ENCODE measurements around the gene ZNF697.
"Not testable (repeated sequence)": the region's sequence is repeated elsewhere in the genome, so short reads cannot be mapped to it uniquely, and the experiment has no call there.

Gene ZNF697

GRCh38 chr1:119615100-119615499 lies 33.0 kb downstream of the ZNF697 start:
- not testable (repeated sequence) for H4K8ac ChIP-seq (ENCODE audit: low read length); DNase-seq
- 93% methylated on average over 6 of the region's 7 CpGs for WGBS

GRCh38 chr1:119613769-119614720 lies 34.0 kb downstream of the ZNF697 start:
- no peak overlapping the region for H3K27ac ChIP-seq (ENCODE audit: low read length, poor library complexity, severe bottlenecking)
- H2AFZ ChIP-seq (ENCODE audit: low read depth, low read length): no peak overlapping the region
- no peak overlapping the region for H2BK5ac ChIP-seq (ENCODE audit: low read depth, low read length, poor library complexity, severe bottlenecking)
- peaks cover 14% of the 10 kb centered on the region for H3K4me1 ChIP-seq (ENCODE audit: control insufficient read depth, insufficient read depth, low read depth, low read length)
- H3K4me3 ChIP-seq (ENCODE audit: insufficient read depth in 1 of 2, low read depth in 1 of 2, low read length in 2 of 2): no peak overlapping the region
- H2BK120ac ChIP-seq (ENCODE audit: low read depth, low read length): no peak overlapping the region
- no peak overlapping the region for H2BK12ac ChIP-seq (ENCODE audit: low read length in 2 of 2)
- no peak overlapping the region for H3K9ac ChIP-seq (ENCODE audit: low read length)
- no peak overlapping the region for H3K4ac ChIP-seq (ENCODE audit: low read depth in 1 of 2, low read length in 2 of 2)
- H2BK15ac ChIP-seq (ENCODE audit: low read depth, poor library complexity, severe bottlenecking): no peak overlapping the region
- H3K14ac ChIP-seq (ENCODE audit: low read length in 2 of 2): no peak overlapping the region
- peaks cover 1% of the 10 kb centered on the region for H3K79me1 ChIP-seq (replicated peaks; ENCODE audit: low read length, poor library complexity, severe bottlenecking)
- WGBS: 46% methylated on average over 9 of the region's 9 CpGs
- H3K18ac ChIP-seq (ENCODE audit: low read depth in 1 of 2, low read length in 2 of 2): no peak overlapping the region
- H3K36me3 ChIP-seq (ENCODE audit: control insufficient read depth in 1 of 2, insufficient read depth in 2 of 2, low read depth in 1 of 2, low read length in 2 of 2): peaks cover 0 to 1% of the 10 kb centered on the region in 2 experiments
- no peak overlapping the region for H4K8ac ChIP-seq (ENCODE audit: low read length)
- H3K27me3 ChIP-seq (ENCODE audit: control insufficient read depth in 1 of 2, insufficient read depth in 1 of 2, low read length in 2 of 2): peaks cover 6 to 7% of the 10 kb centered on the region in 2 experiments
- H3K9me3 ChIP-seq (ENCODE audit: control insufficient read depth, low read length): no peaks in the 10 kb centered on the region
- H4K91ac ChIP-seq (ENCODE audit: low read length): no peak overlapping the region
- H3K23ac ChIP-seq (ENCODE audit: low read length in 2 of 2): no peak overlapping the region
- no peak overlapping the region for H2AK5ac ChIP-seq (ENCODE audit: low read length, severe bottlenecking)
- H3K4me2 ChIP-seq (ENCODE audit: low read length, poor library complexity, severe bottlenecking): no peak overlapping the region
- peak; percentile 86 for DNase-seq

More at GRCh38 chr1:119615100-119615499, 33.0 kb downstream of the ZNF697 start:
- not testable (repeated sequence) for H2BK5ac ChIP-seq (ENCODE audit: low read depth, low read length, poor library complexity, severe bottlenecking); H3K23ac ChIP-seq (ENCODE audit: low read length in 2 of 2); H4K91ac ChIP-seq (ENCODE audit: low read length); H3K14ac ChIP-seq (ENCODE audit: low read length in 2 of 2); H2BK120ac ChIP-seq (ENCODE audit: low read depth, low read length); H3K27ac ChIP-seq (ENCODE audit: low read length, poor library complexity, severe bottlenecking); H3K4me3 ChIP-seq (ENCODE audit: insufficient read depth in 1 of 2, low read depth in 1 of 2, low read length in 2 of 2); H2AK5ac ChIP-seq (ENCODE audit: low read length, severe bottlenecking); H3K4ac ChIP-seq (ENCODE audit: low read depth in 1 of 2, low read length in 2 of 2); H3K9ac ChIP-seq (ENCODE audit: low read length); H2BK15ac ChIP-seq (ENCODE audit: low read depth, poor library complexity, severe bottlenecking); H3K4me2 ChIP-seq (ENCODE audit: low read length, poor library complexity, severe bottlenecking); H2AFZ ChIP-seq (ENCODE audit: low read depth, low read length); H3K27me3 ChIP-seq (ENCODE audit: control insufficient read depth in 1 of 2, insufficient read depth in 1 of 2, low read length in 2 of 2); H3K18ac ChIP-seq (ENCODE audit: low read depth in 1 of 2, low read length in 2 of 2); H3K79me1 ChIP-seq (replicated peaks; ENCODE audit: low read length, poor library complexity, severe bottlenecking); H2BK12ac ChIP-seq (ENCODE audit: low read length in 2 of 2); H3K9me3 ChIP-seq (ENCODE audit: control insufficient read depth, low read length)
- peaks cover 0 to 10% of the 10 kb centered on the region in 2 experiments for H3K36me3 ChIP-seq (ENCODE audit: control insufficient read depth in 1 of 2, insufficient read depth in 2 of 2, low read depth in 1 of 2, low read length in 2 of 2)
- H3K4me1 ChIP-seq (ENCODE audit: control insufficient read depth, insufficient read depth, low read depth, low read length): peaks cover 14% of the 10 kb centered on the region

DNA sequence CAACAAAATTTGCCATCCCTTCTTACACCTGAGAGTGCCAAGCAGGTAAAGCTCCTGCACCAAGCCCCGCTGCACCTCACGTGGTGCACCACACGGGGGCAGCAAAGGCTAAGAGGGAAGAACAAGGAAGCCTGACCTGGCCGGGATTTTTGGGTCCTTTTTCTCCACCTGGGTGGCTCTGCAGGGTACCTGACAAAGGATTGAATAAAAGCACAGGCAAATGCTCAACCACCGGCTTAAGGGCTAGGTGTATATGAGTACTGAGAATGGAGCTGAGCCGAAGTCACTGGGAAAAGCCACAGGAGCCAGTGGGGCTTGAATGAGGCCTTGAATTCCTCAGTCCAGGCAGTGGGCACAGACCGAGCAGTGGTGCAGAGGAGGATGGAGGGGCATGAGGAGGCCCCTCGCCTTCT lies 36.4 kb downstream of the ZNF697 start:
- Histone ChIP-seq H3K27ac (ENCODE audit: low read length, poor library complexity, severe bottlenecking) (no peak overlapping the region), H4K91ac (ENCODE audit: low read length) (peak overlapping the region; percentile 2), H3K4me1 (ENCODE audit: control insufficient read depth, insufficient read depth, low read depth, low read length) (peaks cover 10% of the 10 kb centered on the region), H3K4me2 (ENCODE audit: low read length, poor library complexity, severe bottlenecking) (no peak overlapping the region), H4K8ac (ENCODE audit: low read length) (peak overlapping the region; percentile 21), H2AK5ac (ENCODE audit: low read length, severe bottlenecking) (peak overlapping the region; percentile 78), H3K9ac (ENCODE audit: low read length) (no peak overlapping the region), H2AFZ (ENCODE audit: low read depth, low read length) (no peak overlapping the region), H3K79me1 (replicated peaks; ENCODE audit: low read length, poor library complexity, severe bottlenecking) (peaks cover 1% of the 10 kb centered on the region), H3K23ac (ENCODE audit: low read length in 2 of 2) (no peak overlapping the region), H3K18ac (ENCODE audit: low read depth in 1 of 2, low read length in 2 of 2) (no peak overlapping the region), H2BK15ac (ENCODE audit: low read depth, poor library complexity, severe bottlenecking) (no peak overlapping the region), H2BK12ac (ENCODE audit: low read length in 2 of 2) (no peak overlapping the region), H3K9me3 (ENCODE audit: control insufficient read depth, low read length) (no peaks in the 10 kb centered on the region), H3K4me3 (ENCODE audit: insufficient read depth in 1 of 2, low read depth in 1 of 2, low read length in 2 of 2) (no peak overlapping the region), H3K14ac (ENCODE audit: low read length in 2 of 2) (no peak overlapping the region), H3K4ac (ENCODE audit: low read depth in 1 of 2, low read length in 2 of 2) (no peak overlapping the region), H3K27me3 (ENCODE audit: control insufficient read depth in 1 of 2, insufficient read depth in 1 of 2, low read length in 2 of 2) (peaks cover 6 to 7% of the 10 kb centered on the region in 2 experiments), H3K36me3 (ENCODE audit: control insufficient read depth in 1 of 2, insufficient read depth in 2 of 2, low read depth in 1 of 2, low read length in 2 of 2) (no peaks in the 10 kb centered on the region), H2BK120ac (ENCODE audit: low read depth, low read length) (no peak overlapping the region), H2BK5ac (ENCODE audit: low read depth, low read length, poor library complexity, severe bottlenecking) (no peak overlapping the region)
- 21% methylated on average over 8 of the region's 8 CpGs for whole genome bisulfite sequencing
- DNase-seq: peak; percentile 43

DNA sequence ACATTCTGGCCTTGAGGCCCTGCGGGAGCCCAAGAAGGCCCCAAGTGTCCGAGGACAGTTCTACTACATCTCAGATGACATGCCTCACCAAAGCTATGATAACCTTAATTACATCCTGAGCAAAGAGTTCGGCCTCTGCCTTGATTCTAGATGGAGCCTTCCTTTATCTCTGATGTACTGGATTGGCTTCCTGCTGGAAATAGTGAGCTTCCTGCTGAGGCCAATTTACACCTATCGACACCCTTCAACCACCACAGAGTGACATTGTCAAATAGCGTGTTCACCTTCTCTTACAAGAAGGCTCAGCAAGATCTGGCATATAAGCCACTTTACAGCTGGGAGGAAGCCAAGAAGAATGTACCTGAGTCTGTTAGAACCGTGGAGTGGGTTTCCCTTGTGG lies 39.2 kb downstream of the ZNF697 start:
- not testable (repeated sequence) for H3K27ac ChIP-seq (ENCODE audit: low read length, poor library complexity, severe bottlenecking); H3K4me1 ChIP-seq (ENCODE audit: control insufficient read depth, insufficient read depth, low read depth, low read length); H3K14ac ChIP-seq (ENCODE audit: low read length in 2 of 2); H2BK120ac ChIP-seq (ENCODE audit: low read depth, low read length); DNase-seq; H3K4ac ChIP-seq (ENCODE audit: low read depth in 1 of 2, low read length in 2 of 2); H2AK5ac ChIP-seq (ENCODE audit: low read length, severe bottlenecking); H2BK12ac ChIP-seq (ENCODE audit: low read length in 2 of 2); H3K36me3 ChIP-seq (ENCODE audit: control insufficient read depth in 1 of 2, insufficient read depth in 2 of 2, low read depth in 1 of 2, low read length in 2 of 2); H3K4me3 ChIP-seq (ENCODE audit: insufficient read depth in 1 of 2, low read depth in 1 of 2, low read length in 2 of 2); H3K4me2 ChIP-seq (ENCODE audit: low read length, poor library complexity, severe bottlenecking); H3K18ac ChIP-seq (ENCODE audit: low read depth in 1 of 2, low read length in 2 of 2); H2BK15ac ChIP-seq (ENCODE audit: low read depth, poor library complexity, severe bottlenecking); H3K9ac ChIP-seq (ENCODE audit: low read length); H3K23ac ChIP-seq (ENCODE audit: low read length in 2 of 2); H2BK5ac ChIP-seq (ENCODE audit: low read depth, low read length, poor library complexity, severe bottlenecking); H2AFZ ChIP-seq (ENCODE audit: low read depth, low read length); H3K79me1 ChIP-seq (replicated peaks; ENCODE audit: low read length, poor library complexity, severe bottlenecking); H4K91ac ChIP-seq (ENCODE audit: low read length); H3K9me3 ChIP-seq (ENCODE audit: control insufficient read depth, low read length); H4K8ac ChIP-seq (ENCODE audit: low read length)
- H3K27me3 ChIP-seq (ENCODE audit: control insufficient read depth in 1 of 2, insufficient read depth in 1 of 2, low read length in 2 of 2): peaks cover 6 to 14% of the 10 kb centered on the region in 2 experiments
- WGBS: 66% methylated on average over 5 of the region's 6 CpGs
